Hepatocyte (in vitro differentiated cells): Measurements from ENCODE around the gene MACF1.

ENCODE experiments used
- EZH2phosphoT487 ChIP-seq: fragments of 200-600 bp; sonication (generic); IDR thresholded peaks from one replicate; pipeline ENCODE4 v1.6.1; 2018; ENCODE audit warnings: antibody characterized with exemption, mild to moderate bottlenecking, low read depth, moderate library complexity; ENCODE audit not compliant: unreplicated experiment, severe bottlenecking
- TF ChIP-seq, protein P1 (sequence below): fragments of 200-600 bp; sonication (generic); IDR thresholded peaks from 2 replicates; pipeline ENCODE4 v1.5.1; 2016; ENCODE audit warnings: antibody characterized with exemption, mild to moderate bottlenecking; ENCODE audit not compliant: poor library complexity

- no peak for TF ChIP-seq EZH2phosphoT487
- TF ChIP-seq, protein P1, sequence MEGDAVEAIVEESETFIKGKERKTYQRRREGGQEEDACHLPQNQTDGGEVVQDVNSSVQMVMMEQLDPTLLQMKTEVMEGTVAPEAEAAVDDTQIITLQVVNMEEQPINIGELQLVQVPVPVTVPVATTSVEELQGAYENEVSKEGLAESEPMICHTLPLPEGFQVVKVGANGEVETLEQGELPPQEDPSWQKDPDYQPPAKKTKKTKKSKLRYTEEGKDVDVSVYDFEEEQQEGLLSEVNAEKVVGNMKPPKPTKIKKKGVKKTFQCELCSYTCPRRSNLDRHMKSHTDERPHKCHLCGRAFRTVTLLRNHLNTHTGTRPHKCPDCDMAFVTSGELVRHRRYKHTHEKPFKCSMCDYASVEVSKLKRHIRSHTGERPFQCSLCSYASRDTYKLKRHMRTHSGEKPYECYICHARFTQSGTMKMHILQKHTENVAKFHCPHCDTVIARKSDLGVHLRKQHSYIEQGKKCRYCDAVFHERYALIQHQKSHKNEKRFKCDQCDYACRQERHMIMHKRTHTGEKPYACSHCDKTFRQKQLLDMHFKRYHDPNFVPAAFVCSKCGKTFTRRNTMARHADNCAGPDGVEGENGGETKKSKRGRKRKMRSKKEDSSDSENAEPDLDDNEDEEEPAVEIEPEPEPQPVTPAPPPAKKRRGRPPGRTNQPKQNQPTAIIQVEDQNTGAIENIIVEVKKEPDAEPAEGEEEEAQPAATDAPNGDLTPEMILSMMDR: no peak
Observed at GRCh38 chr1:39395357-39395831, 190.9 kb downstream of the MACF1 start.
